Transverse colon (tissue), 4 donors: ENCODE data around the gene CDK9.

ENCODE experiments used
- CTCF ChIP-seq, 5 experiments: fragments of 200-600 bp in 3 of 5; fragments of 450-650 bp in 2 of 5; sonication (generic) in 3 of 5; IDR thresholded peaks; 1 replicate in 2 of 5; 2 replicates in 3 of 5; pipeline ENCODE4 v1.5.1; 2016 to 2017; ENCODE audit warnings: antibody characterized with exemption in 5 of 5, inconsistent platforms in 3 of 5, mild to moderate bottlenecking in 2 of 5, moderate library complexity in 1 of 5
- EP300 ChIP-seq: sonication (generic); formaldehyde crosslinking; IDR thresholded peaks from one replicate; pipeline ENCODE4 v1.6.1; 2017; ENCODE audit warnings: antibody characterized with exemption, low read depth
- POLR2A ChIP-seq: fragments of 450-650 bp; IDR thresholded peaks from one replicate; pipeline ENCODE4 v1.6.1; 2016; ENCODE audit warnings: antibody characterized with exemption, mild to moderate bottlenecking, moderate library complexity
- POLR2AphosphoS5 ChIP-seq, 3 donors: sonication (generic); formaldehyde crosslinking; IDR thresholded peaks; one replicate each; pipeline ENCODE4 v1.6.1; 2016; ENCODE audit warnings: antibody characterized with exemption in 3 of 3

GRCh38 chr9:127786773-127787104 lies 905 bp downstream of the CDK9 start:
- peak; percentile 20 to 65 (median 35) for TF ChIP-seq CTCF (IDR thresholded peaks at IDR 0.05)
- no peak for TF ChIP-seq EP300
- TF ChIP-seq POLR2A = no peak
- TF ChIP-seq POLR2AphosphoS5 (IDR thresholded peaks at IDR 0.05) = no peak
